ENCODE data around the gene CCDC27.

GRCh38 chr1:3741566-3742438 lies 10.4 kb upstream of the CCDC27 start:
- TF ChIP-seq CTCF (IDR thresholded peaks at IDR 0.05 in 8 of 11, conservative IDR thresholded peaks at IDR 0.05 in 3 of 11) (no peak), POLR2A (IDR thresholded peaks at IDR 0.05) (no peak)

Data from spleen (tissue), 7 donors.